WTC11 (cell line): ENCODE measurements around the gene MRPL24. TPM values are rescaled to one million over a fixed set of nuclear protein-coding genes. Genes with fewer than 3 reads are reported as not detected.

Experiments used
- ATAC-seq: fragments of 200-7000 bp; cut with Tn5 transposase; 2 replicates; pipeline ENCODE4 v1.10.0; 2021; ENCODE audit warnings: mild to moderate bottlenecking, moderate library complexity
- CTCF ChIA-PET: fragments of 300-600 bp; sonication (Branson Sonifier 250); formaldehyde crosslinking; loops from one replicate; lab custom pipeline; 2021; ENCODE audit warnings: antibody characterized with exemption; lab: Charles Lee
- POLR2A ChIA-PET: fragments of 350-600 bp; sonication (Branson Sonifier 250); formaldehyde crosslinking; loops from one replicate; lab custom pipeline; 2021; ENCODE audit warnings: antibody characterized with exemption; lab: Charles Lee
- DNase-seq: peaks from one replicate; pipeline ENCODE4 v3.0.0; 2021; ENCODE audit warnings: low spot score
- H3K27ac Mint-ChIP-seq: 2 replicates; pipeline ENCODE4 v1.8.0; 2021; ENCODE audit warnings: mixed read lengths
- H3K27me3 Mint-ChIP-seq: 2 replicates; pipeline ENCODE4 v1.8.0; 2021; ENCODE audit warnings: low read depth, mild to moderate bottlenecking, moderate library complexity, mixed read lengths
- H3K36me3 Mint-ChIP-seq: 2 replicates; pipeline ENCODE4 v1.8.0; 2021; ENCODE audit warnings: mixed read lengths
- H3K4me1 Mint-ChIP-seq: 2 replicates; pipeline ENCODE4 v1.8.0; 2022; ENCODE audit warnings: mixed read lengths
- H3K4me3 Mint-ChIP-seq: 2 replicates; pipeline ENCODE4 v1.8.0; 2021; ENCODE audit warnings: mild to moderate bottlenecking, moderate library complexity, mixed read lengths
- H3K9me3 Mint-ChIP-seq: 2 replicates; pipeline ENCODE4 v1.8.0; 2021; ENCODE audit warnings: mixed read lengths
- ATF1 ChIP-seq: sonication (generic); formaldehyde crosslinking; IDR thresholded peaks from 2 replicates; pipeline ENCODE4 v1.8.1; 2023; ENCODE audit warnings: mild to moderate bottlenecking, moderate library complexity, missing genetic modification reagents
- CBFB ChIP-seq: sonication (generic); formaldehyde crosslinking; IDR thresholded peaks from 2 replicates; pipeline ENCODE4 v1.8.1; 2022; ENCODE audit warnings: mild to moderate bottlenecking, low read depth, missing genetic modification reagents
- FOXJ3 ChIP-seq: sonication (generic); formaldehyde crosslinking; IDR thresholded peaks from 2 replicates; pipeline ENCODE4 v1.9.0; 2021; ENCODE audit warnings: missing genetic modification reagents, mild to moderate bottlenecking, borderline replicate concordance
- FOXP1 ChIP-seq: sonication (generic); formaldehyde crosslinking; IDR thresholded peaks from 2 replicates; pipeline ENCODE4 v1.8.0; 2022; ENCODE audit warnings: missing genetic modification reagents, mild to moderate bottlenecking, moderate library complexity, borderline replicate concordance
- HMGA2 ChIP-seq: fragments of 250-450 bp; sonication (Bioruptor Pico); IDR thresholded peaks from 2 replicates; pipeline ENCODE4 v1.4.0; 2021; ENCODE audit warnings: mild to moderate bottlenecking, moderate library complexity
- IRF2 ChIP-seq: sonication (generic); formaldehyde crosslinking; IDR thresholded peaks from 2 replicates; pipeline ENCODE4 v1.8.0; 2022; ENCODE audit warnings: low read depth, missing genetic modification reagents, borderline replicate concordance
- NFATC4 ChIP-seq: fragments of 250-450 bp; sonication (Bioruptor Pico); IDR thresholded peaks from 2 replicates; pipeline ENCODE4 v1.9.0; 2021; ENCODE audit warnings: mild to moderate bottlenecking
- NR3C1 ChIP-seq: sonication (generic); formaldehyde crosslinking; conservative IDR thresholded peaks from 2 replicates; pipeline ENCODE4 v1.8.1; 2023; ENCODE audit warnings: low read depth, mild to moderate bottlenecking, missing genetic modification reagents
- PRRX2 ChIP-seq: fragments of 250-450 bp; sonication (Bioruptor Pico); IDR thresholded peaks from 2 replicates; pipeline ENCODE4 v1.8.0; 2021; ENCODE audit warnings: mild to moderate bottlenecking
- RORB ChIP-seq: fragments of 250-450 bp; sonication (Bioruptor Pico); IDR thresholded peaks from 2 replicates; pipeline ENCODE4 v1.9.0; 2021; ENCODE audit warnings: mild to moderate bottlenecking
- SMAD3 ChIP-seq: sonication (generic); formaldehyde crosslinking; IDR thresholded peaks from 2 replicates; pipeline ENCODE4 v1.8.0; 2022; ENCODE audit warnings: missing genetic modification reagents, mild to moderate bottlenecking, borderline replicate concordance
- total RNA-seq: library from RNA; stranded (reverse); gene quantifications from 3 replicates; pipeline ENCODE4 v1.2.3, GENCODE V29; 2021
- TF ChIP-seq, protein P1 (sequence below): sonication (generic); formaldehyde crosslinking; IDR thresholded peaks from 2 replicates; pipeline ENCODE4 v1.8.1; 2022; ENCODE audit warnings: missing genetic modification reagents, borderline replicate concordance
- TF ChIP-seq, protein P2 (sequence below): sonication (generic); formaldehyde crosslinking; IDR thresholded peaks from 2 replicates; pipeline ENCODE4 v1.8.0; 2022; ENCODE audit warnings: mild to moderate bottlenecking, missing genetic modification reagents
- TF ChIP-seq, protein P3 (sequence below): sonication (generic); formaldehyde crosslinking; IDR thresholded peaks from 2 replicates; pipeline ENCODE4 v1.8.0; 2023; ENCODE audit warnings: mild to moderate bottlenecking, missing genetic modification reagents
- TF ChIP-seq, protein P4 (sequence below): sonication (generic); formaldehyde crosslinking; conservative IDR thresholded peaks from 2 replicates; pipeline ENCODE4 v1.8.1; 2023; ENCODE audit warnings: mild to moderate bottlenecking, low read depth, missing genetic modification reagents, moderate library complexity
- TF ChIP-seq, protein P5 (sequence below): sonication (generic); formaldehyde crosslinking; IDR thresholded peaks from 2 replicates; pipeline ENCODE4 v1.8.1; 2022; ENCODE audit warnings: mild to moderate bottlenecking, moderate library complexity, missing genetic modification reagents
- TF ChIP-seq, protein P6 (sequence below): sonication (generic); formaldehyde crosslinking; IDR thresholded peaks from 2 replicates; pipeline ENCODE4 v1.8.0; 2023; ENCODE audit warnings: missing genetic modification reagents, mild to moderate bottlenecking, borderline replicate concordance
- TF ChIP-seq, protein P7 (sequence below): sonication (generic); formaldehyde crosslinking; IDR thresholded peaks from 2 replicates; pipeline ENCODE4 v1.8.1; 2022; ENCODE audit warnings: low read depth, mild to moderate bottlenecking, moderate library complexity, missing genetic modification reagents, borderline replicate concordance
- TF ChIP-seq, protein P8 (sequence below): fragments of 250-450 bp; sonication (Bioruptor Pico); IDR thresholded peaks from 2 replicates; pipeline ENCODE4 v1.9.0; 2021; ENCODE audit warnings: moderate library complexity, mild to moderate bottlenecking, inconsistent platforms, borderline replicate concordance

MRPL24 gene
- total RNA-seq, 1 experiment from 2014 or later = 35.2 TPM

DNA sequence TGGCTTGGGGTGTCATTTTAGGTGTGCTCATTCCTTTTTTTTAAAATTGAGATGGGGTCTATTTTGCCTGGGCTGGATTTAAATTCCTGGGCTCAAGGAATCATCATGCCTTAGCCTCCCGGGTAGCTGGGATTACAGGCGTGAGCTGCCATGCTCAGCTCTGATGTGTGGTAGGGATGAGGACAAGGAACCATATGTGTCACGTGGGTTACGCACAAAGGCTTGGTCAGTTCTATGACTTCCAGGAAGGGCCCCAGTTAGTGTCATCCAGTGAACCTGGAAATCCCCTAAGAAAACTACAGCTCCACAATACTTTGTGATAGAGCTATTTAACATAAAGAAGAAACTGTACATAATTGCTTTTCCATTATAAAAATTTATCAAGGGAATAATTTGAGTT, 19.4 kb downstream of the MRPL24 start (continued):
- TF ChIP-seq, protein P1, sequence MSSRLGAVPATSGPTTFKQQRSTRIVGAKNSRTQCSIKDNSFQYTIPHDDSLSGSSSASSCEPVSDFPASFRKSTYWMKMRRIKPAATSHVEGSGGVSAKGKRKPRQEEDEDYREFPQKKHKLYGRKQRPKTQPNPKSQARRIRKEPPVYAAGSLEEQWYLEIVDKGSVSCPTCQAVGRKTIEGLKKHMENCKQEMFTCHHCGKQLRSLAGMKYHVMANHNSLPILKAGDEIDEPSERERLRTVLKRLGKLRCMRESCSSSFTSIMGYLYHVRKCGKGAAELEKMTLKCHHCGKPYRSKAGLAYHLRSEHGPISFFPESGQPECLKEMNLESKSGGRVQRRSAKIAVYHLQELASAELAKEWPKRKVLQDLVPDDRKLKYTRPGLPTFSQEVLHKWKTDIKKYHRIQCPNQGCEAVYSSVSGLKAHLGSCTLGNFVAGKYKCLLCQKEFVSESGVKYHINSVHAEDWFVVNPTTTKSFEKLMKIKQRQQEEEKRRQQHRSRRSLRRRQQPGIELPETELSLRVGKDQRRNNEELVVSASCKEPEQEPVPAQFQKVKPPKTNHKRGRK (CRISPR knock-in tag) = no peak
- TF ChIP-seq, protein P2, sequence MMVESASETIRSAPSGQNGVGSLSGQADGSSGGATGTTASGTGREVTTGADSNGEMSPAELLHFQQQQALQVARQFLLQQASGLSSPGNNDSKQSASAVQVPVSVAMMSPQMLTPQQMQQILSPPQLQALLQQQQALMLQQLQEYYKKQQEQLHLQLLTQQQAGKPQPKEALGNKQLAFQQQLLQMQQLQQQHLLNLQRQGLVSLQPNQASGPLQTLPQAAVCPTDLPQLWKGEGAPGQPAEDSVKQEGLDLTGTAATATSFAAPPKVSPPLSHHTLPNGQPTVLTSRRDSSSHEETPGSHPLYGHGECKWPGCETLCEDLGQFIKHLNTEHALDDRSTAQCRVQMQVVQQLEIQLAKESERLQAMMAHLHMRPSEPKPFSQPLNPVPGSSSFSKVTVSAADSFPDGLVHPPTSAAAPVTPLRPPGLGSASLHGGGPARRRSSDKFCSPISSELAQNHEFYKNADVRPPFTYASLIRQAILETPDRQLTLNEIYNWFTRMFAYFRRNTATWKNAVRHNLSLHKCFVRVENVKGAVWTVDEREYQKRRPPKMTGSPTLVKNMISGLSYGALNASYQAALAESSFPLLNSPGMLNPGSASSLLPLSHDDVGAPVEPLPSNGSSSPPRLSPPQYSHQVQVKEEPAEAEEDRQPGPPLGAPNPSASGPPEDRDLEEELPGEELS (CRISPR knock-in tag) = no peak

DNA sequence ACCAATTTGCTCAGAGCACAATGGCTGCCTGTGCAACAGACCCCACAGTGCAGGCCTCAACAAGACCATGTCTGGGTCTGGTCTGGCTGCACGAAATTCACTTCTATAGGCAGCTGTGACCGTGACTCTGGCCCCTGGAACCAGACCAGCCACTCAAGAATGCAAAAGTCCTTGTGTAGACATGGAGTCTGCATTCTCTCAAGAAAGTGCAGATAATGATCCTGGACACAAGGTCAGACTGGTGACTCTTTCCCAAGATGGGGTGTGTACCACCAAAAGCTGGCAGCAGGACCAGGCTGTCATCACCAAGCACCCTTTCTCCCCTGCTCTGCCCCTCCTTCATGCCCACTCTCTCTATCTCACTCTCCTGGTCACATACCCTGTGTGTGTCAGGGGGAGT, 19.8 kb downstream of the MRPL24 start:
- ATAC-seq (no peak), DNase-seq (no peak)
- H3K27me3 Mint-ChIP-seq = no peaks in the 10 kb centered on the region
- ChIA-PET POLR2A (interaction anchor here (0.8 kb wide), 1 partner anchor 13 kb away, joined by 3 read pairs; no protein-coding TSS in a partner anchor), CTCF (interaction anchor here (0.8 to 25.2 kb wide), 3 partner anchors 15 to 204 kb away, joined by 4 to 1553 read pairs (median 8); partner anchors contain the start of gene CRABP2)
- H3K4me1 Mint-ChIP-seq = peaks cover 12% of the 10 kb centered on the region
- H3K36me3 Mint-ChIP-seq = peaks cover 36% of the 10 kb centered on the region
- H3K9me3 Mint-ChIP-seq = no peaks in the 10 kb centered on the region
- no peak overlapping the region for H3K4me3 Mint-ChIP-seq
- no peak overlapping the region for H3K27ac Mint-ChIP-seq
- TF ChIP-seq, protein P3, sequence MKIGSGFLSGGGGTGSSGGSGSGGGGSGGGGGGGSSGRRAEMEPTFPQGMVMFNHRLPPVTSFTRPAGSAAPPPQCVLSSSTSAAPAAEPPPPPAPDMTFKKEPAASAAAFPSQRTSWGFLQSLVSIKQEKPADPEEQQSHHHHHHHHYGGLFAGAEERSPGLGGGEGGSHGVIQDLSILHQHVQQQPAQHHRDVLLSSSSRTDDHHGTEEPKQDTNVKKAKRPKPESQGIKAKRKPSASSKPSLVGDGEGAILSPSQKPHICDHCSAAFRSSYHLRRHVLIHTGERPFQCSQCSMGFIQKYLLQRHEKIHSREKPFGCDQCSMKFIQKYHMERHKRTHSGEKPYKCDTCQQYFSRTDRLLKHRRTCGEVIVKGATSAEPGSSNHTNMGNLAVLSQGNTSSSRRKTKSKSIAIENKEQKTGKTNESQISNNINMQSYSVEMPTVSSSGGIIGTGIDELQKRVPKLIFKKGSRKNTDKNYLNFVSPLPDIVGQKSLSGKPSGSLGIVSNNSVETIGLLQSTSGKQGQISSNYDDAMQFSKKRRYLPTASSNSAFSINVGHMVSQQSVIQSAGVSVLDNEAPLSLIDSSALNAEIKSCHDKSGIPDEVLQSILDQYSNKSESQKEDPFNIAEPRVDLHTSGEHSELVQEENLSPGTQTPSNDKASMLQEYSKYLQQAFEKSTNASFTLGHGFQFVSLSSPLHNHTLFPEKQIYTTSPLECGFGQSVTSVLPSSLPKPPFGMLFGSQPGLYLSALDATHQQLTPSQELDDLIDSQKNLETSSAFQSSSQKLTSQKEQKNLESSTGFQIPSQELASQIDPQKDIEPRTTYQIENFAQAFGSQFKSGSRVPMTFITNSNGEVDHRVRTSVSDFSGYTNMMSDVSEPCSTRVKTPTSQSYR = no peak
- TF ChIP-seq, protein P4, sequence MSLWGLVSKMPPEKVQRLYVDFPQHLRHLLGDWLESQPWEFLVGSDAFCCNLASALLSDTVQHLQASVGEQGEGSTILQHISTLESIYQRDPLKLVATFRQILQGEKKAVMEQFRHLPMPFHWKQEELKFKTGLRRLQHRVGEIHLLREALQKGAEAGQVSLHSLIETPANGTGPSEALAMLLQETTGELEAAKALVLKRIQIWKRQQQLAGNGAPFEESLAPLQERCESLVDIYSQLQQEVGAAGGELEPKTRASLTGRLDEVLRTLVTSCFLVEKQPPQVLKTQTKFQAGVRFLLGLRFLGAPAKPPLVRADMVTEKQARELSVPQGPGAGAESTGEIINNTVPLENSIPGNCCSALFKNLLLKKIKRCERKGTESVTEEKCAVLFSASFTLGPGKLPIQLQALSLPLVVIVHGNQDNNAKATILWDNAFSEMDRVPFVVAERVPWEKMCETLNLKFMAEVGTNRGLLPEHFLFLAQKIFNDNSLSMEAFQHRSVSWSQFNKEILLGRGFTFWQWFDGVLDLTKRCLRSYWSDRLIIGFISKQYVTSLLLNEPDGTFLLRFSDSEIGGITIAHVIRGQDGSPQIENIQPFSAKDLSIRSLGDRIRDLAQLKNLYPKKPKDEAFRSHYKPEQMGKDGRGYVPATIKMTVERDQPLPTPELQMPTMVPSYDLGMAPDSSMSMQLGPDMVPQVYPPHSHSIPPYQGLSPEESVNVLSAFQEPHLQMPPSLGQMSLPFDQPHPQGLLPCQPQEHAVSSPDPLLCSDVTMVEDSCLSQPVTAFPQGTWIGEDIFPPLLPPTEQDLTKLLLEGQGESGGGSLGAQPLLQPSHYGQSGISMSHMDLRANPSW = no peak
- TF ChIP-seq RORB (CRISPR knock-in tag) (no peak), NFATC4 (CRISPR knock-in tag) (no peak), PRRX2 (CRISPR knock-in tag) (no peak), FOXP1 (CRISPR knock-in tag) (no peak), HMGA2 (no peak), ATF1 (CRISPR knock-in tag) (no peak), FOXJ3 (no peak), NR3C1 (no peak), SMAD3 (CRISPR knock-in tag) (no peak), IRF2 (CRISPR knock-in tag) (no peak), CBFB (CRISPR knock-in tag) (no peak)
- TF ChIP-seq, protein P5, sequence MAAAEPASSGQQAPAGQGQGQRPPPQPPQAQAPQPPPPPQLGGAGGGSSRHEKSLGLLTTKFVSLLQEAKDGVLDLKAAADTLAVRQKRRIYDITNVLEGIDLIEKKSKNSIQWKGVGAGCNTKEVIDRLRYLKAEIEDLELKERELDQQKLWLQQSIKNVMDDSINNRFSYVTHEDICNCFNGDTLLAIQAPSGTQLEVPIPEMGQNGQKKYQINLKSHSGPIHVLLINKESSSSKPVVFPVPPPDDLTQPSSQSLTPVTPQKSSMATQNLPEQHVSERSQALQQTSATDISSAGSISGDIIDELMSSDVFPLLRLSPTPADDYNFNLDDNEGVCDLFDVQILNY (CRISPR knock-in tag) = no peak
- TF ChIP-seq, protein P6, sequence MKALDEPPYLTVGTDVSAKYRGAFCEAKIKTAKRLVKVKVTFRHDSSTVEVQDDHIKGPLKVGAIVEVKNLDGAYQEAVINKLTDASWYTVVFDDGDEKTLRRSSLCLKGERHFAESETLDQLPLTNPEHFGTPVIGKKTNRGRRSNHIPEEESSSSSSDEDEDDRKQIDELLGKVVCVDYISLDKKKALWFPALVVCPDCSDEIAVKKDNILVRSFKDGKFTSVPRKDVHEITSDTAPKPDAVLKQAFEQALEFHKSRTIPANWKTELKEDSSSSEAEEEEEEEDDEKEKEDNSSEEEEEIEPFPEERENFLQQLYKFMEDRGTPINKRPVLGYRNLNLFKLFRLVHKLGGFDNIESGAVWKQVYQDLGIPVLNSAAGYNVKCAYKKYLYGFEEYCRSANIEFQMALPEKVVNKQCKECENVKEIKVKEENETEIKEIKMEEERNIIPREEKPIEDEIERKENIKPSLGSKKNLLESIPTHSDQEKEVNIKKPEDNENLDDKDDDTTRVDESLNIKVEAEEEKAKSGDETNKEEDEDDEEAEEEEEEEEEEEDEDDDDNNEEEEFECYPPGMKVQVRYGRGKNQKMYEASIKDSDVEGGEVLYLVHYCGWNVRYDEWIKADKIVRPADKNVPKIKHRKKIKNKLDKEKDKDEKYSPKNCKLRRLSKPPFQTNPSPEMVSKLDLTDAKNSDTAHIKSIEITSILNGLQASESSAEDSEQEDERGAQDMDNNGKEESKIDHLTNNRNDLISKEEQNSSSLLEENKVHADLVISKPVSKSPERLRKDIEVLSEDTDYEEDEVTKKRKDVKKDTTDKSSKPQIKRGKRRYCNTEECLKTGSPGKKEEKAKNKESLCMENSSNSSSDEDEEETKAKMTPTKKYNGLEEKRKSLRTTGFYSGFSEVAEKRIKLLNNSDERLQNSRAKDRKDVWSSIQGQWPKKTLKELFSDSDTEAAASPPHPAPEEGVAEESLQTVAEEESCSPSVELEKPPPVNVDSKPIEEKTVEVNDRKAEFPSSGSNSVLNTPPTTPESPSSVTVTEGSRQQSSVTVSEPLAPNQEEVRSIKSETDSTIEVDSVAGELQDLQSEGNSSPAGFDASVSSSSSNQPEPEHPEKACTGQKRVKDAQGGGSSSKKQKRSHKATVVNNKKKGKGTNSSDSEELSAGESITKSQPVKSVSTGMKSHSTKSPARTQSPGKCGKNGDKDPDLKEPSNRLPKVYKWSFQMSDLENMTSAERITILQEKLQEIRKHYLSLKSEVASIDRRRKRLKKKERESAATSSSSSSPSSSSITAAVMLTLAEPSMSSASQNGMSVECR (CRISPR knock-in tag) = no peak
- TF ChIP-seq, protein P7, sequence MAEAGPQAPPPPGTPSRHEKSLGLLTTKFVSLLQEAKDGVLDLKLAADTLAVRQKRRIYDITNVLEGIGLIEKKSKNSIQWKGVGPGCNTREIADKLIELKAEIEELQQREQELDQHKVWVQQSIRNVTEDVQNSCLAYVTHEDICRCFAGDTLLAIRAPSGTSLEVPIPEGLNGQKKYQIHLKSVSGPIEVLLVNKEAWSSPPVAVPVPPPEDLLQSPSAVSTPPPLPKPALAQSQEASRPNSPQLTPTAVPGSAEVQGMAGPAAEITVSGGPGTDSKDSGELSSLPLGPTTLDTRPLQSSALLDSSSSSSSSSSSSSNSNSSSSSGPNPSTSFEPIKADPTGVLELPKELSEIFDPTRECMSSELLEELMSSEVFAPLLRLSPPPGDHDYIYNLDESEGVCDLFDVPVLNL (CRISPR knock-in tag) = no peak
- TF ChIP-seq, protein P8, sequence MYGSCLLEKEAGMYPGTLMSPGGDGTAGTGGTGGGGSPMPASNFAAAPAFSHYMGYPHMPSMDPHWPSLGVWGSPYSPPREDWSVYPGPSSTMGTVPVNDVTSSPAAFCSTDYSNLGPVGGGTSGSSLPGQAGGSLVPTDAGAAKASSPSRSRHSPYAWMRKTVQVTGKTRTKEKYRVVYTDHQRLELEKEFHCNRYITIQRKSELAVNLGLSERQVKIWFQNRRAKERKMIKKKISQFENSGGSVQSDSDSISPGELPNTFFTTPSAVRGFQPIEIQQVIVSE (CRISPR knock-in tag) = no peak
